Naive thymus-derived CD8-positive, alpha-beta T cell (primary cell): ENCODE results near the gene PRKAG1. TPM values are rescaled to one million over a fixed set of nuclear protein-coding genes. Genes with fewer than 3 reads are reported as not detected.
"Not testable (repeated sequence)": the region's sequence is repeated elsewhere in the genome, so short reads cannot be mapped to it uniquely, and the experiment has no call there.

ENCODE experiments used
- ATAC-seq, 2 donors: fragments of 150-1000 bp; cut with Tn5 transposase in 1 of 2; sonication (Bioruptor Pico), chemical (Tn5 transposase) in 1 of 2; 1 replicate in 1 of 2; 2 replicates in 1 of 2; pipeline ENCODE4 v1.10.0; 2021; ENCODE audit warnings: mild to moderate bottlenecking in 2 of 2, moderate library complexity in 2 of 2
- POLR2A ChIA-PET: fragments of 350-600 bp; sonication (Branson Sonifier 250); formaldehyde crosslinking; loops from one replicate; lab custom pipeline; 2021; ENCODE audit warnings: antibody characterized with exemption; lab: Charles Lee
- DNase-seq, 10 donors: peaks; one replicate each; pipeline versions ENCODE4 v3.0.0 to v3.0.0-alpha.2; 2020 to 2022
- H3K27ac Mint-ChIP-seq, 10 donors: one replicate each; pipeline ENCODE4 v1.8.0; 2020 to 2022; ENCODE audit warnings: mild to moderate bottlenecking in 10 of 10, mixed read lengths in 10 of 10, moderate library complexity in 4 of 10, inconsistent platforms in 1 of 10
- H3K27me3 Mint-ChIP-seq, 5 donors: one replicate each; pipeline ENCODE4 v1.8.0; 2021 to 2022; ENCODE audit warnings: mixed read lengths in 5 of 5
- H3K36me3 Mint-ChIP-seq, 3 donors: one replicate each; pipeline ENCODE4 v1.8.0; 2020 to 2022; ENCODE audit warnings: mixed read lengths in 3 of 3, mild to moderate bottlenecking in 2 of 3, inconsistent platforms in 1 of 3
- H3K4me1 Mint-ChIP-seq, 4 donors: one replicate each; pipeline ENCODE4 v1.8.0; 2021 to 2022; ENCODE audit warnings: mixed read lengths in 4 of 4
- H3K4me3 Mint-ChIP-seq, 10 donors: one replicate each; pipeline ENCODE4 v1.8.0; 2020 to 2022; ENCODE audit warnings: mild to moderate bottlenecking in 10 of 10, mixed read lengths in 10 of 10, moderate library complexity in 6 of 10, inconsistent platforms in 1 of 10
- H3K9me3 Mint-ChIP-seq, 9 donors: one replicate each; pipeline ENCODE4 v1.8.0; 2020 to 2022; ENCODE audit warnings: mixed read lengths in 9 of 9, mild to moderate bottlenecking in 3 of 9, inconsistent platforms in 1 of 9, moderate library complexity in 1 of 9
- polyA plus RNA-seq, 3 donors: library from polyadenylated mRNA; unstranded; fragments of 300-500 nt; fragmentation: Illumina TruSeq; gene quantifications; one replicate each; pipeline ENCODE4 v1.2.3, GENCODE V29; 2021
- total RNA-seq, 8 experiments: library from RNA in 2 of 8; stranded (reverse) in 2 of 8; gene quantifications; one replicate each; pipeline ENCODE4 v1.2.3 and lab custom pipeline; 2021 to 2026

Gene PRKAG1
- 10 to 100 TPM; 47.5 to 49.5 TPM for total RNA-seq
- polyA plus RNA-seq: 10 to 100 TPM; 29.2 to 39.5 (median 33.0) TPM
- 2.4 to 7.4 (median 3.7) reads per million in 6 experiments for total RNA-seq (lab: John Stamatoyannopoulos, UW)

DNA sequence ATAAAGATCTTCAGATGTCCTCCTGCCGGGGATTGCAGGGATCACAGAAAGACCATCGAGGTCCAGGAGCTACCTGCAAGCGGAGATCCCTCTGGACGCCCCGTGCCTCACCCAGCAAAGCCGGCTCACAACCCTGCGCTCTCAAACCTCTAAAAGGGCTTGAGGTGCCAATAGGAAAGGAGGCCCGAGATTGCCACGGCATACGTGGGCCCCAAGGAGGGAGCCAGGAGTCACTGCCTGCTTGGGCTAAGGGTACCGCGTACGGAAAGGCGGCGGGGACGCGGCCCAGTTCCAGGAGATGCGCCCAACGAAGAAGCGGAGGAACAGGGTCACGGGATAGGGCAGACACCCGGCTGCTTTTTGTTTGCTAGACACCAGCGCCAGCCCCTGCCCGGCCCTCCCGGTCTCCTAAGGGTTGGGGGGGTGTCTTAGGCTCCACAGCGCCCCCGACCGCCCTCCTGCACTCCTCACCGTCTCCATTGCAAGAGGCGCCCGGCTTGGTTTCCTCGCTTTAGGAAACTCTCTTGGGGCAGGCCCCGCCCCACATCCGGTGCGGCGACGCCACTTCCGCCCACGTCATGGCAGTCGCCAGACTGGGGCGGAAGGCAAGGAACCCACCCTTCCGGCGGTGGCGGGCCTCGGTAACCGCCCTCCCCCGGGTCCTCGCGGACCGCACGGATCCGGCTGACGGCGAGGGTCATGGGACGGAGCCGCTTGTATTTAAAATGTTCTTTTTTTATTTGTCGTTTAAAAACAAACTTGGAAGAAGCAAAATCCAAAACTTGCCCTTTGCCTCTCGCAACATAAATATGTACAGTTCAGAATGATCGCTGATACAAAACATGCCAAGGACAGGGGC is at the start of gene PRKAG1:
Gene PRKAG1 (minus strand): TSS at position 516 of the 859 bp plus-strand sequence. CDS start 36 bp downstream, at position 480.
- DNase-seq (peak; percentile 91 to 98 (median 96)), ATAC-seq (peak; percentile 89 to 92)
- no peaks in the 10 kb centered on the region for H3K9me3 Mint-ChIP-seq
- no peaks in the 10 kb centered on the region for H3K27me3 Mint-ChIP-seq
- peaks cover 24 to 45% (median 40%) of the 10 kb centered on the region in 4 donors for H3K4me1 Mint-ChIP-seq
- peak within 1 kb of the TSS; percentile 89 to 98 (median 93) for H3K4me3 Mint-ChIP-seq
- POLR2A ChIA-PET: interaction anchor here (0.8 to 1.7 kb wide), 7 partner anchors 19 to 167 kb away, joined by 3 to 5 read pairs (median 4); partner anchors contain the start of genes DDN, DDX23 and TUBA1B
- peaks cover 8 to 40% (median 9%) of the 10 kb centered on the region in 3 donors for H3K36me3 Mint-ChIP-seq
- H3K27ac Mint-ChIP-seq: peak within 1 kb of the TSS; percentile 97 to 100 (median 99)

DNA sequence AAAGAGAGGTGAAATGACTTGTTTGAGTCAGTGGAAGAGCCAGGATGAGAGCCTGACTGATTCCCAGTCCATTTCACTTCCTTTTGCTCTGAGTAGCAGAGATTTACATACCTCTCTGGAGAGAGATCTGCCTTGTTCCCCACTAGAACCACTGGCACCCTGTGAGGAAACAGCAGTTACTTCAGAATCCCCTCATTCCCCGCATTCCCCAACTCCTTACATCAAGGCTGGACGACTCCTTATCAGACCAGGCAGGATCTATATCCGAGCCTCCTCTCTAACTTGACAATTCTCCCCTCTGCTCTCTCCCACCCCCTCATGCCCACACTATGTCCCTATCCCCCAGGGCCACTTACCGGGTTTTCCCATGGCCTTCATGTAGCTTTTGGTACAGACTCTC is 47.5 kb upstream of the PRKAG1 start:
- DNase-seq (no peak), ATAC-seq (no peak)
- Mint-ChIP-seq H3K4me1 (peaks cover 16 to 29% (median 27%) of the 10 kb centered on the region in 4 donors), H3K4me3 (peak overlapping the region in 1 of 10 donors; percentile 14), H3K27ac (peak overlapping the region in 2 of 10 donors; percentile 4 to 35), H3K27me3 (no peaks in the 10 kb centered on the region), H3K36me3 (peaks cover 0 to 2% (median 0%) of the 10 kb centered on the region in 3 donors), H3K9me3 (no peaks in the 10 kb centered on the region)
- POLR2A ChIA-PET: interaction anchor here (4.0 kb wide), 1 partner anchor 27 kb away, joined by 23 read pairs; the partner anchor contains the start of gene DHH

- Mint-ChIP-seq H3K9me3 (no peaks in the 10 kb centered on the region), H3K27me3 (no peaks in the 10 kb centered on the region), H3K27ac (no peak overlapping the region), H3K36me3 (peaks cover 0 to 2% (median 0%) of the 10 kb centered on the region in 3 donors), H3K4me3 (no peak overlapping the region), H3K4me1 (peaks cover 16 to 30% (median 25%) of the 10 kb centered on the region in 4 donors)
- no peak for ATAC-seq
- POLR2A ChIA-PET: interaction anchor here (0.7 to 4.0 kb wide), 5 partner anchors 23 to 166 kb away, joined by 3 to 23 read pairs (median 5); partner anchors contain the start of gene DHH
- DNase-seq: peak in 1 of 10 donors; percentile 49
These were observed 46.2 kb upstream of the PRKAG1 start for GRCh38 chr12:49064767-49065152.

- POLR2A ChIA-PET: interaction anchor here (1.0 kb wide), 1 partner anchor 173 kb away, joined by 3 read pairs; no protein-coding TSS in a partner anchor
- H3K27ac Mint-ChIP-seq: peak overlapping the region in 1 of 10 donors; percentile 33
- H3K36me3 Mint-ChIP-seq, DNase-seq, H3K27me3 Mint-ChIP-seq, ATAC-seq, H3K9me3 Mint-ChIP-seq: not testable (repeated sequence)
- H3K4me1 Mint-ChIP-seq: peaks cover 28 to 44% (median 40%) of the 10 kb centered on the region in 4 donors
- peak overlapping the region in 6 of 10 donors; percentile 2 to 94 (median 63) for H3K4me3 Mint-ChIP-seq
These were observed 43.3 kb upstream of the PRKAG1 start for GRCh38 chr12:49061916-49062315.

DNA sequence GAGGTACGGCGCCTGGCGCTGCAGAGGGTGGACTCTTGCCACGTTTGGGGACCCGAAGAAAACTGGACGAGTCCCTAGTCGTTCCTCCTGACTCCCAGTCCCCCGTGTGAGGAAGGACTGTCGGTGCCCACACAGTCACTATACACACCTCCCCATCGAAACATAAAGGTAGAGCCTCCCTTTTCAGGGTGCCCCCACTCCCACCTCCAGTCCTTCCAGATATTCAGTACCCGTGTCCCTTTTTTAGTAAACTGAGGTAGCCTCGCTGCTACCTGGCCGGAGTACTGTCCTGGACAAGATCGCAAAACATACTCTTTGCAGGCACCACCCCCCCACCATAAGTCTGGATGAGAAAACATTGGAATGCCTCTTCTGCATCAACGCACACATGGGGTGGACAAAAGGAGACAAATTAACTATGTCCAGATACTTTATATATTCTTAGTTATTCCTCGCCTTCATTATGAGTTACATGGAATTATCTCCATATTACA is 42.6 kb upstream of the PRKAG1 start:
- ATAC-seq: peak in 1 of 2 donors; percentile 1
- H3K9me3 Mint-ChIP-seq: no peaks in the 10 kb centered on the region
- POLR2A ChIA-PET: interaction anchor here (0.6 to 3.3 kb wide), 7 partner anchors 9 to 174 kb away, joined by 3 to 22 read pairs (median 7); partner anchors contain the start of genes LMBR1L, RHEBL1, TUBA1A and TUBA1B

DNA sequence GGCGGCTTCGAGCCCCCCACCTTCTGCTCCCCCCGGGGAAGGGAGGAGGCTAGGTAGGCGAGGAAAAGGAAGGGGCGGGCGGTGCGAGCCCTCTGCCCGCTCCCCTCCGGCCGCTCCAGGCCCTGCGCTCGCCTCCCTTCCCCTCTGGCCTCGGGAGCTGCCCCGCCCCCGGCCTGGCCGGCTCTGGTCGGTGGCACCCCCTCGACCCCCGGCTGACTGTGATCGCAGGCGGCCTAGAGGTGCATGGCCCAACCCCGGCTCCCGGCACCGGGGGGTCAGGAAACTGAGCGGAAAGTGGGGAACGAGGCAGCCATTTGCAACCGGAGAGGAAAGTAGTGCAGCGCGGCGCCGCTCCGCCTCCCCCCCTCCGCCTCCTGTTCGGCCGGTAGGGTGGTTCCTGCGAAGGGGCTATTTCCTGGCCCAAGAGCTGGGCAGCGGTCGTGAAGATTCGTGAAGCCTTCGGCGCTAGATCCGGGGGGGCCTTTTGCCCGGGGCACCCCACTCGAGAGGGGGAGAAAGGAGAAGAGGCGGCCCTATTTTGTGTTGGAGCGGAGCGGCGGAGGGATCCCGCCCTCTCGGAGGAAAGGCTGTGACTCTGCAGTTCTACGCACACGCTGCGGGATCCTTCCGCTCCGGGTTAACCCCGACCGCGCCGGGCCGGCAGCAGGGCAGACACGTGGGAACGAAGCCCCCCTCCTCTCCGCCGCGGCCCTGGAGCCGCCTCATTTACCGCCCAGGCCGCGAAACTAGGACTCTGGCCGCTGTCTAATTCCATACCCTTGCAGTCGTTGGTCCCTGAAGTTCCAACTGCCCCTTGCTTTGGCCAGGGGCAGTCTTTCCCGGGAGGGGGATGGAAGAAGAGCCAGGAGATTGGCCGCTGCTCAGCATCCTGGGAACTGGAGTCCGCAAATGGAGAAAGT is 41.9 kb upstream of the PRKAG1 start, which contains the start of gene KMT2D:
Gene KMT2D (minus strand): TSS at position 558 of the 920 bp plus-strand sequence. CDS start 5,470 bp downstream, outside the sequence.
- POLR2A ChIA-PET: interaction anchor here (0.6 to 3.3 kb wide), 14 partner anchors 10 to 208 kb away, joined by 3 to 22 read pairs (median 4); partner anchors contain the start of genes DDX23, FKBP11, LMBR1L and RHEBL1
- H3K4me1 Mint-ChIP-seq: peaks cover 42 to 58% (median 54%) of the 10 kb centered on the region in 4 donors
- H3K9me3 Mint-ChIP-seq: no peaks in the 10 kb centered on the region
- peak within 1 kb of the TSS; percentile 72 to 99 (median 94) for H3K4me3 Mint-ChIP-seq
- H3K27me3 Mint-ChIP-seq: no peaks in the 10 kb centered on the region
- peak within 1 kb of the TSS; percentile 92 to 99 (median 98) for H3K27ac Mint-ChIP-seq
- DNase-seq (peak; percentile 78 to 96 (median 86)), ATAC-seq (peak; percentile 73 to 76)
- H3K36me3 Mint-ChIP-seq: peaks cover 0 to 5% (median 2%) of the 10 kb centered on the region in 3 donors

More for the DNA sequence above, 42.6 kb upstream of the PRKAG1 start:
- peaks cover 0 to 2% (median 0%) of the 10 kb centered on the region in 3 donors for H3K36me3 Mint-ChIP-seq
- H3K4me1 Mint-ChIP-seq: peaks cover 35 to 51% (median 47%) of the 10 kb centered on the region in 4 donors
- no peaks in the 10 kb centered on the region for H3K27me3 Mint-ChIP-seq
- H3K27ac Mint-ChIP-seq: peak overlapping the region; percentile 91 to 99 (median 96)
- H3K4me3 Mint-ChIP-seq: peak overlapping the region; percentile 72 to 99 (median 94)
- no peak for DNase-seq

GRCh38 chr12:49059299-49060171 is 41.0 kb upstream of the PRKAG1 start:
- Mint-ChIP-seq H3K4me3 (peak overlapping the region; percentile 72 to 95 (median 92)), H3K4me1 (peaks cover 50 to 68% (median 64%) of the 10 kb centered on the region in 4 donors), H3K9me3 (no peaks in the 10 kb centered on the region), H3K27ac (peak overlapping the region; percentile 75 to 96 (median 90)), H3K27me3 (no peaks in the 10 kb centered on the region), H3K36me3 (peaks cover 0 to 12% (median 5%) of the 10 kb centered on the region in 3 donors)
- POLR2A ChIA-PET: interaction anchor here (0.7 to 3.3 kb wide), 13 partner anchors 10 to 207 kb away, joined by 3 to 22 read pairs (median 4); partner anchors contain the start of genes DDX23, FKBP11, LMBR1L and RHEBL1
- peak; percentile 3 to 24 for ATAC-seq
- peak in 2 of 10 donors; percentile 26 to 30 for DNase-seq

GRCh38 chr12:49059045-49059298 is 40.4 kb upstream of the PRKAG1 start:
- H3K36me3 Mint-ChIP-seq: peaks cover 0 to 18% (median 5%) of the 10 kb centered on the region in 3 donors

GRCh38 chr12:49058366-49059044 is 39.9 kb upstream of the PRKAG1 start:
- Mint-ChIP-seq H3K27me3 (no peaks in the 10 kb centered on the region), H3K27ac (peak overlapping the region; percentile 75 to 96 (median 90)), H3K36me3 (peaks cover 0 to 23% (median 5%) of the 10 kb centered on the region in 3 donors), H3K4me1 (peaks cover 47 to 72% (median 66%) of the 10 kb centered on the region in 4 donors), H3K4me3 (peak overlapping the region; percentile 72 to 95 (median 92)), H3K9me3 (no peaks in the 10 kb centered on the region)
- DNase-seq: no peak
- POLR2A ChIA-PET: interaction anchor here (0.6 to 3.3 kb wide), 5 partner anchors 12 to 1573 kb away, joined by 3 to 22 read pairs (median 4); partner anchors contain the start of genes RHEBL1 and TUBA1B
- no peak for ATAC-seq

More at GRCh38 chr12:49059045-49059298, 40.4 kb upstream of the PRKAG1 start:
- Mint-ChIP-seq H3K27me3 (no peaks in the 10 kb centered on the region), H3K9me3 (no peaks in the 10 kb centered on the region), H3K4me1 (peaks cover 49 to 70% (median 66%) of the 10 kb centered on the region in 4 donors), H3K4me3 (peak overlapping the region; percentile 72 to 95 (median 92)), H3K27ac (peak overlapping the region; percentile 75 to 96 (median 90))
- ATAC-seq (no peak), DNase-seq (no peak)
- POLR2A ChIA-PET: interaction anchor here (0.6 to 3.3 kb wide), 4 partner anchors 9 to 305 kb away, joined by 3 to 22 read pairs (median 12); partner anchors contain the start of genes RHEBL1 and TUBA1B

DNA sequence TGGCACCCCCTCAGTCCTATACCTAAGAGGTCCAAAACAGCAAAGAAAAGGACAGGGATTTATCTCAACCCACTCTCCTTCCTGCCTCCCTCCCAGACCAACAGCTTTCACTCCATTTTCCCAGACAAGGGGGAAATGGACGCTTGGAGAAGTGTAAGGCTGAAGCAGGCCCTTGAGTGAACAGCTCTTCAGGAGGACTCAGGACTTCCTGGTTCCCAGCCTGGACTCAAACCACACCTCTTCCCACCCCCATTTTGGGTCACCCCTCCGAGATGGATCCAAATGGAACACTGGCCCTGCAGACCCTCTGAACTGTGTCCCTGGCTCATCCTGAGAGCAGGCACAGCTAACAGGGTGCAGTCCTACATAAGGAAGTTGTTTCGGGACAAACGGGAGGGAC is 39.3 kb upstream of the PRKAG1 start:
- Mint-ChIP-seq H3K36me3 (peaks cover 0 to 29% (median 5%) of the 10 kb centered on the region in 3 donors), H3K27ac (peak overlapping the region; percentile 75 to 95 (median 88)), H3K4me1 (peaks cover 47 to 76% (median 68%) of the 10 kb centered on the region in 4 donors), H3K27me3 (no peaks in the 10 kb centered on the region), H3K4me3 (peak overlapping the region; percentile 72 to 95 (median 92)), H3K9me3 (no peaks in the 10 kb centered on the region)
- POLR2A ChIA-PET: interaction anchor here (1.2 to 3.3 kb wide), 3 partner anchors 12 to 73 kb away, joined by 3 to 22 read pairs (median 20); partner anchors contain the start of genes RHEBL1 and TUBA1B
- no peak for ATAC-seq
- DNase-seq: no peak
